Activated T-helper 2 cell treated with anti-CD3 and anti-CD28 coated beads, Interferon-gamma antibody, Interleukin-2, Interleukin-4, amounts not matched to agents 10 μg/mL and 5 μg/mL and 100 μg/mL, durations not matched to agents 14 hours and 24 hours and 36 hours (primary cell): ENCODE measurements around the gene FOXJ3. TPM values are rescaled to one million over a fixed set of nuclear protein-coding genes. Genes with fewer than 3 reads are reported as not detected.

Experiments
- DNase-seq: peaks from one replicate; pipeline ENCODE4 v3.0.0; 2021; ENCODE audit warnings: low spot score
- H3K27ac Mint-ChIP-seq: one replicate; pipeline ENCODE4 v1.8.0; 2021; ENCODE audit warnings: mixed read lengths
- H3K27me3 Mint-ChIP-seq: one replicate; pipeline ENCODE4 v1.8.0; 2021; ENCODE audit warnings: low read depth, mixed read lengths
- H3K36me3 Mint-ChIP-seq: one replicate; pipeline ENCODE4 v1.8.0; 2021; ENCODE audit warnings: low read depth, mixed read lengths
- H3K4me1 Mint-ChIP-seq: one replicate; pipeline ENCODE4 v1.8.0; 2021; ENCODE audit warnings: low read depth, mixed read lengths
- H3K4me3 Mint-ChIP-seq: one replicate; pipeline ENCODE4 v1.8.0; 2021; ENCODE audit warnings: low read depth, mild to moderate bottlenecking, moderate library complexity, mixed read lengths
- H3K9me3 Mint-ChIP-seq: one replicate; pipeline ENCODE4 v1.8.0; 2021; ENCODE audit warnings: mixed read lengths
- intact Hi-C: fragments of 100-400 bp; cut with micrococcal nuclease; formaldehyde crosslinking; loops from one replicate; pipeline ENCODE4 v1.15.1; 2023
- total RNA-seq: library from RNA; stranded (reverse); gene quantifications from 2 replicates; pipeline ENCODE4 v1.2.3, GENCODE V29; 2022

Gene FOXJ3
- total RNA-seq, 1 donor from 2014 or later, result 46.4 TPM

DNA sequence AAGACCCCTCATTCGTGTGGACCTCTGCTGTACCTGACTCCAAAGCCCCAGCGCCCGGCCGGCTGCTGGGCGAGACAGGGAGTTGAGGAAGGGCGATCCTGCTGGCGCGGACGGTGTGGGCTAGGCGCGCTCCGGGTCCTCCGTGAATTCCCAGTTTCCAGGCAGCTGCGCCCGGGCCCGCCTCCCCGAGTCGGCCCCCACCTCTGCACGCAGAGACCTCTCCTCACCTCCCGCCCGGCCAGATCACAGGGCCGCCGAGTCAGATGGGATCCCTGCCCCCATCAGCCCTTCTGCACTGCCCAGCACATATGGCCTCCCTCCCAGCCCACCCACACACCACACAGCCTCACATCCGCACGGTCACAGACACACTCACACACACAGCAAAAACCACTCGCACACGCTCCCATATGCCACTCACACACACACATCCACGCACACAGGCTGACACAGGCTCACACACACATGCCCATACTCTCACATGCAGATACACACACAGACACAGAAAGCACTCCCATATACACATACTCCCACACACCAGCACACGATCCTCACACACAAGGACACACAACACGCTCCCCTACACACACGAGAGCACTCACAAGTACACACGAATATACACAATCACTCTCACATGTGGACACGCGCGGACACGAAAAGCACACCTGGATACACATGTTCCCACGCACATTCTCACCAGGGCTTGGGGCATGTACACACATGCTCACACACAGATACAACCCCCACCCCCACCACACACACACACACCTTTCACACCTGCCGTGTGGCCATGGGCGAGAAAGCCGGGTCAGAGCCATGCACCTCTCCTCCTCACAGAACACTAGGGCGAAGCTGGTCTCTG is 189.0 kb downstream of the FOXJ3 start:
- intact Hi-C loops, result no loop called here
- no peaks in the 10 kb centered on the region for H3K36me3 Mint-ChIP-seq
- no peak for DNase-seq
- H3K4me3 Mint-ChIP-seq, result no peak overlapping the region
- no peak overlapping the region for H3K27ac Mint-ChIP-seq
- peaks cover 5% of the 10 kb centered on the region for H3K4me1 Mint-ChIP-seq
- H3K9me3 Mint-ChIP-seq, result no peaks in the 10 kb centered on the region
- H3K27me3 Mint-ChIP-seq, result peaks cover 6% of the 10 kb centered on the region

DNA sequence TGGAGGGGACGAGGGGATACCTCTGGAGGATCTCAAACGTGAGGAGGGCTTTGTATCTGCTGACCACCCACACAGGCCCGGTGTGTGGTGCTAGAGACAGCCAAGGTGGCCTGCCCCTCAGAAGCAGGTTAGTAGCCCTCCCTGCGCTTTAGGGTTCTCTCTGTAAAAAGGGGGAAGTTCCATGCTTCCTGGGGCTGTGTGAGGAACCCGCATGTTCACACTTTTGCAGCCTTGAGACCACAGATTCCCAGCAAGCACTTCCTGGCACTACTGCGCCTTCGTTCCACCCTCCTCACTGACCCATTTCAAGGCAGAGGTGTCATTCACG is 189.7 kb downstream of the FOXJ3 start:
- Mint-ChIP-seq H3K9me3 (no peaks in the 10 kb centered on the region), H3K27me3 (peaks cover 5% of the 10 kb centered on the region), H3K27ac (no peak overlapping the region), H3K4me3 (no peak overlapping the region), H3K4me1 (peaks cover 5% of the 10 kb centered on the region), H3K36me3 (no peaks in the 10 kb centered on the region)
- intact Hi-C loops, result no loop called here
- no peak for DNase-seq

DNA sequence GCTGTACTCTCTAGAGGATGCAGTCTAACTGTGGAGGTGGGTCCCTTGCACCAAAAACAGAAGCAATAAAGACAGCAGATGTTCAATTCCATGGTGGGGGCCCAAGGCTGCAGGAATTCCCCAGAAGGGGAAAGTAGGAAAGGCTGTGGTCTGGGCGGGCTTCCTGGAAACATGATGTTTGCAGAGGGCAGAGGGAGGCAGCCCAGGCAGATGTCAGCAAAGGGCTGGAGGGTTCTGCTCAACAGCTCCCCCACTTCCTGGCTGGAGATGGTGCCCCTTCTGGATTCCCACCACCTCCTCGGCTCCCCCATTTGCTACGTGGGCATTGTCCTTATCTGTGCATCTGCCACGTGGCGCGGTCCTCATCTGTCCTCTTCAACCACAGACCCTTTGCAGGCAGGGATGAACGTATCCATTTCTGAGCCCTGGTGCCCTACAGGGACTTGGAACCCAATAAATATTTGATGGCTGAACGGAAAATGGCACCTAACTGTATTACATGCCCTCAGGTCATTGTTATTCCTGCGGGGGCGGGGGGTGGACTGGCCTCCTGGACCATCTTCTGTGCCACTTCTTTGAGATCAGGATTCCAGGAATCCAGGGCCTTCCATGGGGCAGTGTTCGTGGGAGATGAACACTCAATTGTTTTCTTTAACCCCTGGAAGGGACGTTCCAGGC is 190.2 kb downstream of the FOXJ3 start:
- H3K36me3 Mint-ChIP-seq, result no peaks in the 10 kb centered on the region
- no peak overlapping the region for H3K4me3 Mint-ChIP-seq
- H3K27ac Mint-ChIP-seq, result no peak overlapping the region
- intact Hi-C loops, result no loop called here
- no peaks in the 10 kb centered on the region for H3K9me3 Mint-ChIP-seq
- H3K27me3 Mint-ChIP-seq, result peaks cover 4% of the 10 kb centered on the region
- DNase-seq, result no peak
- H3K4me1 Mint-ChIP-seq, result peaks cover 5% of the 10 kb centered on the region

DNA sequence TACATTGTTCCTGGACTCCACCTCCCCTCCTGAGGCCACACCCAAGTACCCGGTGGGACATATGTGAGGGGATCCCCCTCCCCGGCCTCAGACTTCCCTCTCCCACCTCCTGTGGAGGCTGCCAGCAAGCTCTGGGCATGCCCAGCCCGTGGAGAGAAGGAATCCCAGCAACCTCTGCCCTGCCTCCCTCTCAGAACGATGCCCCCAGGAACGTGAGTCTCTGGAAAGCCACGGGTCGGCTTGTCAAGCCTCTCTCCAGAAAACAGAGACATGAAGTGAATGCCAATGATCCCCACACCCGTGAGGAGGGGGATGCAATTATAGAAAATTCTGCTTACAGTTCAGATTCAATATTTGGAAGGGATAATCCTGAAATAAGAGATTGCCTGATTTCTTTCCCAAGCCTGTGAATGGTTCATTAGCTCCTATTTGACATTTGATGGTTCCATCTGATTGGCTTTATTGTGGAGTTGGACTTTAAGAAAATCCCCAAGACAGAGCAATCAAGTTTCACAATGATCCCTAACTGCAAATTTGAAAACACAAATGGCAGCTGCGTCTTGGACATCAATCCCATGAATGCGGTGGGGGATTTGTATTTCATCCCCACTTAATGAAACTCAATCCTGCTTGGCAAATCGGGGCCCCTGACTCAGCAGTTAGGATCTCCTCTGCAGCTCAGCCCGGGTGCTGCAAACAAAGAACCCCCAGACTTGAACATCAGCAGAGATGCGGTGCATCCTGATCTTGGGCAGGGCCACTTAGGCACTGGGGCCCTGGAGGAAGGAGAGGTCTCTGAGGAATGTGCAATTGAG is 190.9 kb downstream of the FOXJ3 start:
- H3K27ac Mint-ChIP-seq, result no peak overlapping the region
- intact Hi-C loops, result no loop called here
- no peaks in the 10 kb centered on the region for H3K36me3 Mint-ChIP-seq
- no peak for DNase-seq
- peaks cover 4% of the 10 kb centered on the region for H3K27me3 Mint-ChIP-seq
- peaks cover 5% of the 10 kb centered on the region for H3K4me1 Mint-ChIP-seq
- H3K9me3 Mint-ChIP-seq, result no peaks in the 10 kb centered on the region
- H3K4me3 Mint-ChIP-seq, result no peak overlapping the region

DNA sequence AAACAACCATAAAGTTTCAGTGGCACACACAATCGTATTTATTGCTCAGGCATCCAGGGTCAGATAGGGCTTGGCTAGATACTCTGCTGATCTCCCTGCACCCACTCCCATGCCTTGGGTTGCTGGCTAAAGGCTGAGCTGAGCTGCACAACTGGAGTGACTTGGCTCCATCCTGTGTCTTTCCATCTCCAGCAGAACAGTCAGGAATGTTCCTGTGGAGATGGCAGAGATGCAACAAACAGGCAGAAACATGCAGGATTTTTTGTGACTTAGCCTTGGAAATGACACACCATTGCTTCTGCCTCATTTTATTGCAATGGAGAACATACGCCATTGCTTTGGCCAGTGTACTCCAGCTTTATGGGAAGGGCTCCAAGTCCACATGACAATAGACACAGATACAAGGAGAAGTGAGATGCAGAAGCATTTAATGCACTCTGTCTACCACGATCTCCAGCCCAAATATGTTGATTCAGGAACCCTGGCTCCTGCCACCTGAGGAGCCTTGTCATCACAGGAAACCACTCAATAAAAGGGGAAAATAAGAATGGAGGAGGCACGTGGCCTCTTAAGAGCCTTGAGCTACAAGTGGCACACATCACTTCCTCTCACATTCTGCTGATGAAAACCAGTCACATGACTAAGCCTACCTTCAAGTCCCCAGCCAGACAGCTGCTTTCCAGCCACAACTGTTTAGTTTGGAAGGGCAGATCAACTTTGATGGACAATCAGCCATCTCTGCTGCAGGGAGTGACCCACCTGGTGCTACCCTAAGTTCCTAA is 191.9 kb downstream of the FOXJ3 start:
- Mint-ChIP-seq H3K4me3 (no peak overlapping the region), H3K4me1 (peaks cover 5% of the 10 kb centered on the region), H3K27me3 (peaks cover 5% of the 10 kb centered on the region), H3K36me3 (no peaks in the 10 kb centered on the region), H3K27ac (no peak overlapping the region), H3K9me3 (no peaks in the 10 kb centered on the region)
- intact Hi-C loops, result no loop called here
- DNase-seq, result no peak

DNA sequence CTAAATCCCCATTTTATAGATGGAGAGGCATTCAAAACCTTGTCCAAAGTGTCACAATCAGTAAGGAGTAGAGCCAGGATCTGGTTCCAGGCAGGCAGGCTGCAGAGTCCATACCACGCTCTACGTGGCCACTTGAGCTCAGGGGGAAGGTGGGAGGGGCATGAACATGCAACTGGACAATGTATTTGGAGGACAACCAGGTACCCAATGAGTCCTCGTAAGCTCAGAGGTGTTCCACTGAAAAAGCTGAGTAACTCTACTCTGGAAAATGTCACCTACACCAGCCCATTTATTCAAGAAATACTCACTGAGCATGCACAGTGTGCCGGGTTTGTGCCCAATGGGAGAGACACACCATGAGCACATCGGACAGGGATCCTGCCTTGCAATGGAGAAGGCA is 193.1 kb downstream of the FOXJ3 start:
- no peaks in the 10 kb centered on the region for H3K9me3 Mint-ChIP-seq
- H3K27me3 Mint-ChIP-seq, result peaks cover 5% of the 10 kb centered on the region
- peaks cover 5% of the 10 kb centered on the region for H3K4me1 Mint-ChIP-seq
- no peak overlapping the region for H3K27ac Mint-ChIP-seq
- intact Hi-C loops, result no loop called here
- DNase-seq, result no peak
- no peaks in the 10 kb centered on the region for H3K36me3 Mint-ChIP-seq
- no peak overlapping the region for H3K4me3 Mint-ChIP-seq

DNA sequence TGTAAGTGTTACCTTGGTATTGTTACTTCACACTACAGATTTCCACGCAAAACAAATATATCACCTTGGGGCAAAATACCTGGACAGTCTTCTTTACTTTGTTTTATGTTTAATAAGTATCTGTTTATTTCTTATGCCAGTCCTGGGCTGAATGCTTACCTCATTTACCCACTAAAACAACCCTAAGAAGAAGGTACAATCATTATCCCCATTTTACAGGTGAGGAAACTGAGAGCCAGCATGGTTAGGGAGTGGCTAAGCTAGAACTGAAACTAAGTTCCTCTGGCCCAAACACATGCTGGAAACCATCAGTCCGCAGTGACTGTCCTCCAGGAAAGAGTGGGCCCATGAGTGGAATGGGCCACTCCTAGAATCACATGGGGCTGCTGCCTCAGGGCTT is 194.8 kb downstream of the FOXJ3 start:
- H3K9me3 Mint-ChIP-seq, result no peaks in the 10 kb centered on the region
- intact Hi-C loops, result no loop called here
- DNase-seq, result no peak
- peaks cover 5% of the 10 kb centered on the region for H3K4me1 Mint-ChIP-seq
- H3K27me3 Mint-ChIP-seq, result peaks cover 7% of the 10 kb centered on the region
- no peak overlapping the region for H3K4me3 Mint-ChIP-seq
- H3K36me3 Mint-ChIP-seq, result no peaks in the 10 kb centered on the region
- H3K27ac Mint-ChIP-seq, result no peak overlapping the region

DNA sequence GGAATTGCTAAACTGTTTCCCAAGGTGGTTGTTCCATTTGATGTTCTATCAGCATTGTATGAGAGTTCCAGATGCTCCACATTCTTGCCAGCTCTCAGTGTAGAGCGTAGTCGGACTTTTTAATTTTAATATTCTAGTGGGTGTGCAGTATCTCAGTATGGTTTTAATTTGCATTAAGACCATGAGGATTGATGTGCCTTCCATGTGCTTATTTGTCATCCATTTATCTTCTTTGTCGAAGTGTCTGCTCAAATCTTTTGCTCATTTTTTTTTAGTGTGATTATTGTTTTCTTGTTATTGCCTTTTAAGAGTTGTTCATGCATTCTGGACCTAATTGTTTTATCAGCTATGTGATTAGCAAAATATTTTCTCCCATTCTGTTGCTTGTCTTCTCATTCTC is 195.6 kb downstream of the FOXJ3 start:
- no peak for DNase-seq
- no peak overlapping the region for H3K4me3 Mint-ChIP-seq
- peaks cover 7% of the 10 kb centered on the region for H3K27me3 Mint-ChIP-seq
- intact Hi-C loops, result no loop called here
- no peak overlapping the region for H3K27ac Mint-ChIP-seq
- H3K9me3 Mint-ChIP-seq, result no peaks in the 10 kb centered on the region
- peaks cover 5% of the 10 kb centered on the region for H3K4me1 Mint-ChIP-seq
- H3K36me3 Mint-ChIP-seq, result no peaks in the 10 kb centered on the region

DNA sequence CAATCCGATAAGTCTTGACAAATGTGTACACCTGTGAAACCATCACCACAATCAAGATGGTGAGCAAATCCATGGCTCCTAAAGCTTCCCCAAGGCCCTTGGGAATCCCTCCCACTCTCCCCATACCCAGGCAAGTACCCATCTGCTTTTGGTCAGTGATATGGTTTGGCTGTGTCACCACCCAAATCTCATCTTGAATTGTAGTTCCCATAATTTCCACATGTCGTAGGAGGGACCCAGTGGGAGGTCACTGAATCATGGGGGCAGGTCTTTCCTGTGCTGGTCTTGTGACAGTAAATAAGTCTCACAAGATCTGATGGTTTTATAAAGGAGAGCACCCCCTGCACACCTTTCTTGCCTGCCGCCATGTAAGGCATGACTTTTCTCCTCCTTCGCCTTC is 196.4 kb downstream of the FOXJ3 start:
- Mint-ChIP-seq H3K36me3 (no peaks in the 10 kb centered on the region), H3K4me3 (no peak overlapping the region), H3K4me1 (peaks cover 5% of the 10 kb centered on the region), H3K27ac (no peak overlapping the region), H3K9me3 (no peaks in the 10 kb centered on the region), H3K27me3 (peaks cover 7% of the 10 kb centered on the region)
- no peak for DNase-seq
- intact Hi-C loops, result no loop called here

DNA sequence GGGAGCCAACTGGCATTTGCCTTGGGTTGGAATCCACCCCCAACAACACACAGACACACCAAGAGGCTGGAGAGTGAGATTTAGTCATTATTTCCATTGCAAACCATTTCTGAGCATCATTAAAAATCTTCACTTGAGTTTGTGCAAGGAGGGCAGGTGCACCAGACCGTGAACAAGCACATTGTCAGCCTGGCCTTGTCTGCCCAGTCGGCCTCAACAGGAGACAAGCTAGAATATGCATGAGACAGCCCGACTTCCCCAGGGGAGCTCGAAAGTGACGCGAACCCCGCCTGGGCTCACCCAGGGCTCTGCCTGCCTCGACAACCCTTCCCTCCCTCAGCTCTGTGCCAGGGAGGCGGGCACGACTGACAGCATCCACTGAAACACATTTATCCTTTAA is 197.3 kb downstream of the FOXJ3 start:
- DNase-seq, result no peak
- H3K27ac Mint-ChIP-seq, result no peak overlapping the region
- H3K9me3 Mint-ChIP-seq, result no peaks in the 10 kb centered on the region
- peaks cover 7% of the 10 kb centered on the region for H3K27me3 Mint-ChIP-seq
- H3K4me1 Mint-ChIP-seq, result no peaks in the 10 kb centered on the region
- intact Hi-C loops, result no loop called here
- no peak overlapping the region for H3K4me3 Mint-ChIP-seq
- no peaks in the 10 kb centered on the region for H3K36me3 Mint-ChIP-seq

DNA sequence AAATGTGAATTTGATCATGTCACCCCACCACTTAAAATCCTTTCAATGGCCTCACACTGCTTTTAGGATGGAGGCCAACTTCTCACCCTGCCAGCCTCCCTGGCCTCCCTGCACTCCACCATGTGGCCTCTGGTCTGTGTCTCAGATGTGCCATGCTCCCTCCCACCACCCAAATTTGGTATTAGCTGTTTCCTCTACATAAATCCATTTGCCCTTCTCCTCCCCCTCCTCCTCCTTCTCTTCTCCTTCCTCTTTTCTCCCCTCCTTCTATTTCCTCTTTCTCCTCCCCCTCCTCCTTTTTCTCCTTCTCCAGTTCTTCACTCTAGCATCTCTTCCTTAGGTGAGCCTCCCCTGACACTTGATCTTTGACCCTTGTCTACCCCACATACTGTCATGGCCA is 198.6 kb downstream of the FOXJ3 start:
- DNase-seq, result no peak
- Mint-ChIP-seq H3K4me1 (no peaks in the 10 kb centered on the region), H3K4me3 (no peak overlapping the region), H3K27ac (no peak overlapping the region), H3K9me3 (no peaks in the 10 kb centered on the region), H3K27me3 (peaks cover 4% of the 10 kb centered on the region), H3K36me3 (no peaks in the 10 kb centered on the region)
- intact Hi-C loops, result no loop called here

DNA sequence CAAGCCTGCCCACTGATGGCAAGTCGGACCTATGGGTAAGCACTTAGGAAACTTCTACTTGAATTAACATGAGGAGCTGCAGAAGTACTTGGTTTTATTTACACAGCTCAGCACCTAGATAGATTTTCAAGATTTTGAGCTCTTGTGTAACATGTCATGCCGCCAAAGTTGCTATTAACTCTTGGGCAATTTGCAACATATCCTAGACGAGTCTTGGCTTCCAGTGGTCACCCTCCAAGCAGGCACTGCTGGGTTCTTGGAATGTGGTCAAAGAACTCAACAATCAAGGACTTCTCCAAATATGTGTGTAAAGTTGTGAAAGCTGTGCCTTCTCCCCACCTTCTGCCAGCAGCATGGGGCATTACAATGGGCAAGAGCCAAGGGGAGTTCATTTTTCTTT is 199.6 kb downstream of the FOXJ3 start:
- Mint-ChIP-seq H3K4me1 (no peaks in the 10 kb centered on the region), H3K4me3 (no peak overlapping the region), H3K9me3 (no peaks in the 10 kb centered on the region), H3K27ac (no peak overlapping the region), H3K27me3 (peaks cover 4% of the 10 kb centered on the region), H3K36me3 (no peaks in the 10 kb centered on the region)
- no peak for DNase-seq
- intact Hi-C loops, result no loop called here
